MG63 (cell line): Measurements from ENCODE around the gene EXOC8. TPM values are rescaled to one million over a fixed set of nuclear protein-coding genes. Genes with fewer than 3 reads are reported as not detected.

Experiments used
- DNase-seq: peaks from one replicate; pipeline ENCODE4 v3.0.0-alpha.2; 2020
- H3K27me3 ChIP-seq: fragments of 250-450 bp; sonication (Bioruptor Pico); 2 replicates; pipeline ENCODE4 v1.5.1; 2020; ENCODE audit warnings: mild to moderate bottlenecking, moderate library complexity
- H3K36me3 ChIP-seq: fragments of 250-450 bp; sonication (Bioruptor Pico); 2 replicates; pipeline ENCODE4 v1.5.1; 2020; ENCODE audit warnings: mild to moderate bottlenecking, moderate library complexity
- H3K4me3 ChIP-seq: fragments of 250-450 bp; sonication (Bioruptor Pico); 2 replicates; pipeline ENCODE4 v1.5.1; 2020; ENCODE audit warnings: mild to moderate bottlenecking, moderate library complexity
- H3K9me3 ChIP-seq: fragments of 250-450 bp; sonication (Bioruptor Pico); 2 replicates; pipeline ENCODE4 v1.5.1; 2020; ENCODE audit warnings: mild to moderate bottlenecking, moderate library complexity
- total RNA-seq: library from RNA; depleted of rRNA; stranded (reverse); fragments of >200 nt; shearing (Covaris generic); gene quantifications from 2 replicates; pipeline ENCODE4 v1.2.3, GENCODE V29; 2014; ENCODE audit warnings: low replicate concordance; rRNA removed

The EXOC8 gene
- 10.8 and 11.1 TPM in 2 replicates for total RNA-seq

GRCh38 chr1:231337472-231338269 lies at the start of gene EXOC8:
EXOC8 (minus strand) TSS chr1:231337852; CDS start chr1:231337745, 107 bp downstream.
- Histone ChIP-seq H3K27me3 (no peaks in the 10 kb centered on the region; the same call in 1 of the 2 replicates), H3K36me3 (peaks cover 36% of the 10 kb centered on the region), H3K4me3 (peak within 1 kb of the TSS; percentile 94), H3K9me3 (no peaks in the 10 kb centered on the region)
- DNase-seq, result peak; percentile 92

GRCh38 chr1:231386466-231386865 lies 48.8 kb upstream of the EXOC8 start:
- Histone ChIP-seq H3K4me3 (no peak overlapping the region), H3K9me3 (no peaks in the 10 kb centered on the region), H3K27me3 (no peaks in the 10 kb centered on the region), H3K36me3 (no peaks in the 10 kb centered on the region; the same call in 1 of the 2 replicates)
- DNase-seq, result no peak

- no peak overlapping the region for H3K4me3 ChIP-seq
- no peak for DNase-seq
- H3K27me3 ChIP-seq, result no peaks in the 10 kb centered on the region
- H3K9me3 ChIP-seq, result no peaks in the 10 kb centered on the region
- H3K36me3 ChIP-seq, result no peaks in the 10 kb centered on the region; the same call in 1 of the 2 replicates
These were observed 47.7 kb upstream of the EXOC8 start for GRCh38 chr1:231385416-231385748.

- H3K27me3 ChIP-seq, result no peaks in the 10 kb centered on the region
- no peaks in the 10 kb centered on the region for H3K9me3 ChIP-seq
- H3K36me3 ChIP-seq, result no peaks in the 10 kb centered on the region; the same call in 1 of the 2 replicates
- no peak for DNase-seq
- H3K4me3 ChIP-seq, result no peak overlapping the region
These were observed 47.2 kb upstream of the EXOC8 start for GRCh38 chr1:231384696-231385415.

- no peaks in the 10 kb centered on the region for H3K27me3 ChIP-seq
- no peaks in the 10 kb centered on the region; the same call in 1 of the 2 replicates for H3K36me3 ChIP-seq
- no peak overlapping the region for H3K4me3 ChIP-seq
- no peaks in the 10 kb centered on the region for H3K9me3 ChIP-seq
- no peak for DNase-seq
These were observed 45.7 kb upstream of the EXOC8 start for GRCh38 chr1:231383159-231383860.

- Histone ChIP-seq H3K4me3 (no peak overlapping the region), H3K9me3 (no peaks in the 10 kb centered on the region), H3K27me3 (no peaks in the 10 kb centered on the region), H3K36me3 (no peaks in the 10 kb centered on the region; the same call in 1 of the 2 replicates)
- no peak for DNase-seq
These were observed 44.8 kb upstream of the EXOC8 start for GRCh38 chr1:231382426-231382825.

GRCh38 chr1:231381729-231382128 lies 44.1 kb upstream of the EXOC8 start:
- Histone ChIP-seq H3K9me3 (no peaks in the 10 kb centered on the region), H3K4me3 (no peak overlapping the region), H3K36me3 (no peaks in the 10 kb centered on the region; the same call in 1 of the 2 replicates), H3K27me3 (no peaks in the 10 kb centered on the region)
- no peak for DNase-seq

GRCh38 chr1:231376875-231377549 lies 39.4 kb upstream of the EXOC8 start:
- Histone ChIP-seq H3K27me3 (no peaks in the 10 kb centered on the region), H3K4me3 (no peak overlapping the region), H3K9me3 (no peaks in the 10 kb centered on the region), H3K36me3 (no peaks in the 10 kb centered on the region)
- no peak for DNase-seq

- Histone ChIP-seq H3K9me3 (no peaks in the 10 kb centered on the region), H3K4me3 (no peak overlapping the region), H3K36me3 (no peaks in the 10 kb centered on the region), H3K27me3 (no peaks in the 10 kb centered on the region)
- DNase-seq, result no peak
These were observed 38.4 kb upstream of the EXOC8 start for GRCh38 chr1:231376101-231376500.

- DNase-seq, result no peak
- H3K27me3 ChIP-seq, result no peaks in the 10 kb centered on the region
- no peaks in the 10 kb centered on the region for H3K9me3 ChIP-seq
- H3K4me3 ChIP-seq, result no peak overlapping the region
- no peaks in the 10 kb centered on the region; the same call in 1 of the 2 replicates for H3K36me3 ChIP-seq
These were observed 36.7 kb upstream of the EXOC8 start for GRCh38 chr1:231374394-231374793.

GRCh38 chr1:231372501-231372900 lies 34.8 kb upstream of the EXOC8 start:
- no peak overlapping the region for H3K4me3 ChIP-seq
- H3K36me3 ChIP-seq, result peaks cover 2% of the 10 kb centered on the region
- H3K9me3 ChIP-seq, result no peaks in the 10 kb centered on the region
- DNase-seq, result no peak
- H3K27me3 ChIP-seq, result no peaks in the 10 kb centered on the region

- H3K36me3 ChIP-seq, result peaks cover 19% of the 10 kb centered on the region
- no peak overlapping the region for H3K4me3 ChIP-seq
- H3K27me3 ChIP-seq, result no peaks in the 10 kb centered on the region
- DNase-seq, result no peak
- no peaks in the 10 kb centered on the region for H3K9me3 ChIP-seq
These were observed 31.6 kb upstream of the EXOC8 start for GRCh38 chr1:231369282-231369681.

GRCh38 chr1:231364192-231364591 lies 26.5 kb upstream of the EXOC8 start:
- DNase-seq, result no peak

GRCh38 chr1:231363624-231364023 lies 26.0 kb upstream of the EXOC8 start:
- Histone ChIP-seq H3K9me3 (no peaks in the 10 kb centered on the region), H3K27me3 (no peaks in the 10 kb centered on the region), H3K4me3 (no peak overlapping the region), H3K36me3 (peaks cover 37% of the 10 kb centered on the region)
- DNase-seq, result no peak

More at GRCh38 chr1:231364192-231364591, 26.5 kb upstream of the EXOC8 start:
- Histone ChIP-seq H3K4me3 (no peak overlapping the region), H3K9me3 (no peaks in the 10 kb centered on the region), H3K27me3 (no peaks in the 10 kb centered on the region), H3K36me3 (peaks cover 36% of the 10 kb centered on the region)

GRCh38 chr1:231362325-231362724 lies 24.7 kb upstream of the EXOC8 start:
- H3K9me3 ChIP-seq, result no peaks in the 10 kb centered on the region
- peaks cover 33% of the 10 kb centered on the region for H3K36me3 ChIP-seq
- no peak for DNase-seq
- no peak overlapping the region for H3K4me3 ChIP-seq
- H3K27me3 ChIP-seq, result no peaks in the 10 kb centered on the region

GRCh38 chr1:231359113-231359512 lies 21.5 kb upstream of the EXOC8 start:
- Histone ChIP-seq H3K36me3 (peaks cover 22% of the 10 kb centered on the region), H3K27me3 (no peaks in the 10 kb centered on the region), H3K4me3 (no peak overlapping the region), H3K9me3 (no peaks in the 10 kb centered on the region)
- DNase-seq, result no peak
